Activated CD4-positive, alpha-beta T cell treated with anti-CD3 and anti-CD28 coated beads, Interleukin-2, Interleukin-4, amounts not matched to agents 100 ng/mL and 50 ng/mL, durations not matched to agents 16 hours and 8 hours (primary cell): ENCODE data around the gene ANTXR2.
"Not testable (repeated sequence)": the region's sequence is repeated elsewhere in the genome, so short reads cannot be mapped to it uniquely, and the experiment has no call there.

Experiments
- DNase-seq: peaks from one replicate; pipeline ENCODE4 v3.0.0-alpha.2; 2020; ENCODE audit warnings: low spot score

ANTXR2 gene

GRCh38 chr4:79915246-79915645 is 157.8 kb downstream of the ANTXR2 start:
- no peak for DNase-seq

- peak; percentile 9 for DNase-seq
These were observed 159.4 kb downstream of the ANTXR2 start for GRCh38 chr4:79913581-79913980.

- DNase-seq: no peak
These were observed 166.0 kb downstream of the ANTXR2 start for GRCh38 chr4:79907001-79907400.

- DNase-seq: no peak
These were observed 166.7 kb downstream of the ANTXR2 start for GRCh38 chr4:79906303-79906702.

DNA sequence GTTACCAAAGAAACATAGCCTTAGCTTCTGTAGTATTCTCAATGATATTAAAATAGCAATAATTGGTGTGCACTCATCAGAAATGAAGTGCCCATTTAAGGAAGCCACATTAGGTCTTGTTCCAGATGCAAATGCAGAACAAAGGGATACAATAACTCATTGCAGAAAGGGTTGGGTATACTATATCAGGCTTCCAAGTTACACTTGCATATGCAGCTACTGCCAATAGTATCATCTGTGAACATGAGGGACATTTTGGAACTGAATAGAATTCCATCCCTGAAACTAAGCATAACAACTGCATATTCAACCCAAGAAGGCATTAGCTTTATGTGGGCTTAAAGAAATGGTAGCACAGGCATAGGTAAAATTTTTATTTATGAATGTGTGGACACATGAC is 167.8 kb downstream of the ANTXR2 start:
- DNase-seq: no peak

- no peak for DNase-seq
These were observed 168.7 kb downstream of the ANTXR2 start for GRCh38 chr4:79904331-79904730.

DNA sequence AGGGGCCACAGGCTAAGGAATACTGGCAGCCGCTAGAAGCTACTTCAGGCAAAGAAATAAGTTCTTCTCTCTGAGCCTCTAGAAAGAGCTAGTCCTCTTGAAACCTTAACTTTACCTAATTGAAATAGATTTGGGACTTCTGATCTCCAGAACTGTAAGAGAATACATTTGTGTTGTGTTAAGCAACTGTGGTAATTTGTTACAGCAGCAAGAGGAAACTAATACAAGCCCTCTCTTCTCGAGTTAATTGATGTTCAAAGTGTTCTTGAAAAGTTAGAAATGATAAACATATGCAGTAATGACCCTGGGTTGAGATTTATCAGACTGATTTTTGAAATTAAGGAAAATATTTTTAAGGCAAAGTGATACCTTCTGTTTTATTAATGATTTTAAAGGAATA is 172.8 kb downstream of the ANTXR2 start:
- no peak for DNase-seq

DNA sequence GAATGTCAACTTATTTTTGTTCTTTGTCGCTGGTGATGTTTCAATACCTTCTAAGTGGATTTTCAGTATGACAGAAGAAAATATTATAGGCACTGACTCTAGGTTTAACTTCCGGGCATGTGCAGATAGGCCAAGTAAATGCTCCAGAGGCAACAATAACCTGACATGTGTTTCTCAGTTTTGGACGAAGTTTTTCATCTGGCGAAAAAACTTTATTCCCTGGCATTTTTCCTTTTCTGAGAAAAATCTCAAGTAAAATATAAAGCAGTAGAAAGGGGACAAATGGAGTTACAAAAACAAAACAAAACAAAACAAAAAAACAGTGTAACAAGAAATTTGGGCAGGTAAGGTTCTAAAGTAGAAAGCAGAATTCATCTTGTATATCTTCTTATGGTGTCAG is 173.5 kb downstream of the ANTXR2 start:
- DNase-seq: no peak

DNA sequence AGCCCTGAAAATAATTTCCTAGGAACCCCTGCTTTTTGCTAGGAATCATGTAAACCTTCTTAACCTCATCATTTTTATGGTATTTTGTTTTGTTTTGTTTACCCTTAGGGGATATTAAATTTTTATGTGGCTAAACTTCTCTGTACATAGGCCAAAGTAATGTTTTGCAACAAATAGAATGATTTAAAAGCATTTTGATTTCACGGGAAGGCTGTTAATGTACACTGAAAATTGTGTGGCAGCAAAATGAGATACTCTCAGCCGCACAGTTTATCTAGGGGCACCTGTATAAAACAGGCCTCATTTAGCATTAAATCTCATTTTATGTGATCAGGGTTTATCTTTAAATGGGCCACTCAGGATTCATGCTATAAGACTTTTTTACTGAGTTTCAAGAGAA is 175.0 kb downstream of the ANTXR2 start:
- DNase-seq: no peak

GRCh38 chr4:79897174-79897573 is 175.9 kb downstream of the ANTXR2 start:
- no peak for DNase-seq

DNA sequence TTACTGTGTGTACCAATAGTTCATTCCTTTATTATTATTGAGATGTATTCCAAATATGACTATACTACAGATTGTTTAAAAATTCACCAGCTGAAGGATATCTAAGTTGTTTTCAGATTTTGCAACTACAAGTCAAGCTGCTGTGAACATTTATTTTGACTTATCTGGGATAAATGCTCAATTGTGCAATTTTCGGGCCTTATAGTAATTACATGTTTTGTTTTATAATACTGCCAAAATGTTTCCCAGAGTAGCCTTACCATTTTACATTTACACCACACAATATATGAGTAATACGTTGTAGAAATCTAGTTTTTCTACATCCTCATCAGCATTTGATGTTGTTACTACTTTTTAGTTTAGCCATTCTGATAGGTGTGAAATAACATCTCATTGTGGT is 179.6 kb downstream of the ANTXR2 start:
- no peak for DNase-seq

GRCh38 chr4:79889026-79889425 is 184.0 kb downstream of the ANTXR2 start:
- not testable (repeated sequence) for DNase-seq

GRCh38 chr4:79886557-79886956 is 186.5 kb downstream of the ANTXR2 start:
- DNase-seq: no peak

GRCh38 chr4:79886021-79886420 is 187.0 kb downstream of the ANTXR2 start:
- DNase-seq: no peak

- DNase-seq: no peak
These were observed 189.7 kb downstream of the ANTXR2 start for GRCh38 chr4:79883290-79883689.

DNA sequence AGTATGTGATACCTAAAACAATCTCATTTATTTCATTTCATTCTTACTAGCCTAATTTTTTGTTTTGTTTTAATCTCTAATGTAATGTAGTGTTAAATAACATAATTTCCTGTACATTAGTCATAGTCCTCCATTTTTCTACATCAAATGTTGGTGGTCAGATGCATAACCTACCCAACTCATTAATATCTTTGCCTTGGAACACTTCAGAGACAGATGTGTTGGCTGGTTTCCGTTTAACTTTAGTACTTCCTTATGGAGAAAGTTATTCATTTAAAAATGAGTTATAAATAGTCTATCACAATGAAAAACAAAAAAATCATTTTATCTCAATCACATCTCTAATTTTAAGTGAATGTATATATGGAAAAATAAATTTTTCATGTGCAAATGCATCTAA is 190.2 kb downstream of the ANTXR2 start:
- no peak for DNase-seq

- DNase-seq: no peak
These were observed 191.6 kb downstream of the ANTXR2 start for GRCh38 chr4:79881407-79881806.

DNA sequence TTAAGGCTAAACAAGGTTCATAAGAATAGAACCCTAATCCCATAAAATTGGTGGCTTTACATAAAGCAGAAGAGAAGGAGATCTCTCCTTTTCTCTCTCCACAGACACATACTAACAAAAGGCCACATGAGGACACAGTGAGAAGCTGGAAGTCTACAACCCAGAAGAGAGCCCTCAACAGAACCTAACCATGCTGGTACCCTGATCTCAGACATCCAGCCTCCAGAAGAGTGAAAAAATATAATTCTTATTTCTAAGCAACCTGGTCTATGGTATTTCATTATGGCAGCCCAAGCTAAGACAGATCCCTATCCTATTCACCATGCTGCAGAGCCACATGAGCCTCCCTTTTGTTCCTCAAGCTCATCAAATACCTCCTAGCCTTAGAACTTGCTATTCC is 195.5 kb downstream of the ANTXR2 start:
- no peak for DNase-seq

GRCh38 chr4:79875344-79875899 is 197.6 kb downstream of the ANTXR2 start:
- DNase-seq: no peak

GRCh38 chr4:79874197-79874596 is 198.8 kb downstream of the ANTXR2 start:
- no peak for DNase-seq

GRCh38 chr4:79872738-79873137 is 200.3 kb downstream of the ANTXR2 start:
- DNase-seq: no peak

DNA sequence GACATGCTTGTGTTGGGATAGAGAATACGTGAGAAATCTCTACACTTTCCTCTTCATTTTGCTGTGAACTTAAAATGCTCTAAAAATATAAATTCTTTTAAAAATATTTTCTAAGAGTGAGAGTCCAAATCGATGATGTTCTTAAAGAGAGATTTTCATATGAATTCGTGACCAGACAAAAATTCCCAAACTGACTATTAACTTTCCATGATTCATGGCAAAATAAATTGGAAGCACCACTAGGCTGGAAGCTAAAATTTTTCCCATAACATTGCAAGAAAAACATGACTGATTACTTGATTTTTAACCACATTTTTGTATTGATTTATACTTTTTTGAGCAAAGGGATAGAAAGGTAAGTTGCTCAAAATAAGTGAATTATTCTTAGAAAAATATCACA is 201.1 kb downstream of the ANTXR2 start:
- DNase-seq: no peak

DNA sequence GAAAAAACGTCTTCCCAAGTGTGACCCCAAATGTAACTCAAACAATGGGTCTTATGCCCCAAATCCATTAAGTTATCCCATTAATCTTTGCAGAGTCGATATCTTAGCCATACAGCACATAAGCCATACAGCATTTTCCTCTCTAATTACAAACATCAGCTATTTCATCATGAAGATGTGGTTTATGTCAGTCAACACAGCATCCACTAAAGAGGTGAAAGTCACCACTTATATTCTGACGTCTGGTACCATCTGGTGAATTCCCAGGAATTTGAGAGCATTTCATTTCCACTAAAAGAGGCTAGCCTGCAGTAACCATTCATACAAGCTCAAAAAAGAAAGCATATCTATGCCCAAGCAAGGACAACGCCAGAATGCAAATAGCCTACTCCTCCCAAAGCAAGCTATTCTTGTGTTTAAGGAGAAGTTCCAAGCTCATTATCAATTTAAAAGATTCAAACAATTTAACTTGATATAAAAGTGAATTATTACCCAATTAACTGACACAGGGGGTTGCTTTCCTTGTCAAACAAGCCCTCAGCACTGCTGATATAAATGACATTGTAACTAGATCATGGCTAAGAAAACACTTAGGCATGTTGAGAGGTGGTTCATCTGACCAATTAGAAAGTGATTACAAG is 203.3 kb downstream of the ANTXR2 start:
- no peak for DNase-seq

DNA sequence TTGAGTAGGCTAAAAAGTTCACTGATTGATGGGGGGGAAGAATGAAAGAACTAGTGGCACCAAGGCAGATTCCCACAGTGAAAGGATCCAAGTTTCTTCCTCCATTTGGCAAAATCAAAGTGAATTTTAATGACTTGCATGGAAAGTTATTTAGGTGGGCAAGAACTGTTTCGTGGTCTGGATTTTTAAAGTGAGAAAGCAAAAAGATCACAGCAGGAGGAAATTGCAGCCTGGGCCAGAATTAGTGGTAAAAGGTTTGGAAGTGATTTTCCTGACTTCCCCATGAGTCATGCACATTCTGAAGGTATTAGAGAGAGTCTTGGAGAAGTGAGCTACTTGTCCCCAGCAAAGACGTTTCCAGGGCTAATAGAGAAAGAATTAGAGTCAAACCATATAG is 207.8 kb downstream of the ANTXR2 start:
- DNase-seq: no peak
